Measurements from ENCODE around the gene TMEM209. TPM values are rescaled to one million over a fixed set of nuclear protein-coding genes. Genes with fewer than 3 reads are reported as not detected.
"Not testable (repeated sequence)": the region's sequence is repeated elsewhere in the genome, so short reads cannot be mapped to it uniquely, and the experiment has no call there.

Gene TMEM209
- total RNA-seq (2014; rRNA removed; shearing (Covaris generic)): 79.1 and 86.0 TPM in 2 replicates
- 27.7 and 30.4 TPM in 2 replicates for polyA plus RNA-seq (2014; cell fraction: nucleus; rRNA removed)

GRCh38 chr7:130205084-130205947 lies at the start of gene TMEM209:
TMEM209 (minus strand) TSS chr7:130205406; CDS start chr7:130205375, 31 bp downstream.
- peak; percentile 98 for DNase-seq (ENCODE audit: extremely low read depth, low read depth)

DNA sequence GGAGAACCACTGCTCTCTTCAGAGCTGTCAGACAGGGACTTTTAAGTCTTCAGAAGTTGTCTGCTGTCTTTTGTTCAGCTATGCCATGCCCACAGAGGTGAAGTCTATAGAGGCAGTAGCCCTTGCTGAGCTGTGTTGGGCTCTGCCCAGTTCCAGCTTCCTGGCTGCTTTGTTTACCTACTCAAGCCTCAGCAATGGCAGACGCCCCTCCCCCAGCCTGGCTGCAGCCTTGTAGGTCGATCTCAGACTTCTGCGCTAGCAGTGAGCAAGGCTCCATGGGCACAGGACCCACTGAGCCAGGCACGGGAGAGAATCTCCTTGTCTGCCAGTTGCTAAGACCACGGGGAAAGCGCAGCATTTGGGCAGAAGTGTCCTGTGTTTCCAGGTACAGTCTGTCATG lies 49.3 kb upstream of the TMEM209 start:
- DNase-seq (ENCODE audit: extremely low read depth, low read depth): no peak

DNA sequence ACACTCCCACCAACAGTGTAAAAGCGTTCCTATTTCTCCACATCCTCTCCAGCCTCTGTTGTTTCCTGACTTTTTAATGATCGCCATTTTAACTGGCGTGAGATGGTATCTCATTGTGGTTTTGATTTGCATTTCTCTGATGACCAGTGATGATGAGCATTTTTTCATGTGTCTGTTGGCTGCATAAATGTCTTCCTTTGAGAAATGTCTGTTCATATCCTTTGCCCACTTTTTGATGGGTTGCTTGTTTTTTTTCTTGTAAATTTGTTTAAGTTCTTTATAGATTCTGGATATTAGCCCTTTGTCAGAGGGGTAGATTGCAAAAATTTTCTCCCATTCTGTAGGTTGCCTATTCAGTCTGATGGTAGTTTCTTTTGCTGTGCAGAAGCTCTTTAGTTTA lies 44.4 kb upstream of the TMEM209 start:
- DNase-seq (ENCODE audit: extremely low read depth, low read depth): not testable (repeated sequence)

GRCh38 chr7:130248842-130249241 lies 43.6 kb upstream of the TMEM209 start:
- DNase-seq (ENCODE audit: extremely low read depth, low read depth): not testable (repeated sequence)

DNA sequence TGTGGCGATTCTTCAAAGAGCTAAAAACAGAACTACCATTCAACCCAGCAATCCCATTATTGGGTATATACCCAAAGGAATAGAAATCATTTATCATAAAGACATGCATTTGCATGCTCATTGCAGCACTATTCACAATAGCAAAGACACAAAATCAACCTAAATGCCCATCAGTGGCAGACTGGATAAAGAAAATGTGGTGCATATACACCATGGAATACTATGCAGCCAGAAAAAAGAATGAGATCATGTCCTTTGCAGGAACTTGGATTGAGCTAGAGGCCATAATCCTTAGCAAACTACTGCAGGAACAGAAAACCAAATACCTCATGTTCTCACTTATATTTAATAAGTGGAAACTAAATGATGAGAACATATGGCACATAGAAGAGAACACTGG lies 41.3 kb upstream of the TMEM209 start:
- not testable (repeated sequence) for DNase-seq (ENCODE audit: extremely low read depth, low read depth)

GRCh38 chr7:130243486-130243885 lies 38.3 kb upstream of the TMEM209 start:
- not testable (repeated sequence) for DNase-seq (ENCODE audit: extremely low read depth, low read depth)

GRCh38 chr7:130242198-130243014 lies 37.2 kb upstream of the TMEM209 start:
- peak; percentile 39 for DNase-seq (ENCODE audit: extremely low read depth, low read depth)

DNA sequence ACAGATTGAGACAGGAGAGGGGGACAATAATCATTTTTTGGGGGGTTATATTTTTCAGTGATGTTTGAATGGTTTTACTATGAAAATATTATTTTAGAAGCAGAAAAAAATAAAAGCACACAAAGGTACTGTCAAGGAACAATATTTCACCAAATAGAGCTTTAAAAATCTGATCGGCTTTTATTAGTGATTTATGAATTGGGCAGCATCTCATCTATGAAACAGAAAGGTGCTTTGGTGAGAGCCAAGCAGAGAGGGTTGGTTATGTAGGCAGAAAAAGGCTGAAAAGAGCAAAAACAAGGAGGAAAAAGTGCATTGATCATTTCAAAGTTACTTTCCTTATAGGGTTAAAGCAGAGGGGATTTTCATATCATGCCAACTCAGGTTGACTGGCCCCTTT lies 35.0 kb upstream of the TMEM209 start:
- DNase-seq (ENCODE audit: extremely low read depth, low read depth): no peak

- not testable (repeated sequence) for DNase-seq (ENCODE audit: extremely low read depth, low read depth)
These were observed 31.2 kb upstream of the TMEM209 start for GRCh38 chr7:130236361-130236760.

DNA sequence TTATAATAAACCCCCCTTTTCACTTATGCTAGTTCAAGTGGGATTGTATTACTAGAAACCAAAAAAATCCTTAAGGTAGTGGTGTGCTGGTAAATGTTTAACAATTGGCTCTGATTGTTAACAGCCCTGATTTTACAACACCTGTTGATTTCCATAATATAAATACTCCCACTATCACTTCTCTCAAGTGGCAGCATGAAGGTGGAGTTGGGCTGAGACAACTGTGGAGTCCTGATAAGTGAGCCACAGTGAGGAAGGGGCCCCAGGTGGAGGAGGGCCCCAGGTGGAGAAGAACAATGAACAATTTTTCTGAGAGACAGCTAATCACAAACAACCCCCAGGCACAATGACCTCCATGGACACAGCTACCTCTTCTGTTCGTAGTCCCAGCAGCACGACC lies 28.9 kb upstream of the TMEM209 start:
- no peak for DNase-seq (ENCODE audit: extremely low read depth, low read depth)

GRCh38 chr7:130232209-130232608 lies 27.0 kb upstream of the TMEM209 start:
- no peak for DNase-seq (ENCODE audit: extremely low read depth, low read depth)

DNA sequence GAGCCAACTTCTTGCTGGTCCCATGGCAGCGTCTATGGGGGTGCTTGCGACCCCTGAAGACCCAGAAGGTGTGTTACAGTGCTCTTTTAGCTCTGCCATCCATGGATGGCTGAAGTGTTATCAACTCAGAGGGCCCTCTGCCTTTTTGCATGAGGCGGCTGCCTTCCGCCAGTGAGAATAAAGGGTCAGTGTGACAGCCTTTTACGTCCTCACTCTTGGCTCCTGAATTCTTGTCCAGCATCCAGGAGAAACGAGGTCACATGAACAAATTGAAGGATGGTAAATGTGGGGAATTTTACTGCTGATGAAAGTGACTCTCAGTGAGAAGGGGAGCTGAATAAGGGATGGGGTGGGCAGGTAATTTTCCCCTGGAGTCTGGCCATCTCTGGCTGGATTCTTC lies 26.6 kb upstream of the TMEM209 start:
- no peak for DNase-seq (ENCODE audit: extremely low read depth, low read depth)

DNA sequence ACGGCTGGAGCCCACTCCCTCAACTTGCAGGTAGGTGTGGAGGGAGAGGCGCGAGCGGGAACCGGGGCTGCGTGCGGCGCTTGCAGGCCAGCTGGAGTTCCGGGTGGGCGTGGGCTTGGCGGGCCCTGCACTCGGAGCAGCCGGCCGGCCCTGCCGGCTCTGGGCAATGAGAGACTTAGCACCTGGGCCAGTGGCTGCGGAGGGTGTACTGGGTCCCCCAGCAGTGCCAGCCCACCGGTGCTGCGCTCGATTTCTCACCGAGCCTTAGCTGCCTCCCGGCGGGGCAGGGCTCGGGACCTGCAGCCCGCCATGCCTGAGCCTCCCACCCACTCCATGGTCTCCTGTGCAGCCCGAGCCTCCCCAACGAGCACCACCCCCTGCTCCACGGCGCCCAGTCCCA lies 24.8 kb upstream of the TMEM209 start:
- not testable (repeated sequence) for DNase-seq (ENCODE audit: extremely low read depth, low read depth)

GRCh38 chr7:130228840-130229502 lies 23.8 kb upstream of the TMEM209 start:
- DNase-seq (ENCODE audit: extremely low read depth, low read depth): no peak

DNA sequence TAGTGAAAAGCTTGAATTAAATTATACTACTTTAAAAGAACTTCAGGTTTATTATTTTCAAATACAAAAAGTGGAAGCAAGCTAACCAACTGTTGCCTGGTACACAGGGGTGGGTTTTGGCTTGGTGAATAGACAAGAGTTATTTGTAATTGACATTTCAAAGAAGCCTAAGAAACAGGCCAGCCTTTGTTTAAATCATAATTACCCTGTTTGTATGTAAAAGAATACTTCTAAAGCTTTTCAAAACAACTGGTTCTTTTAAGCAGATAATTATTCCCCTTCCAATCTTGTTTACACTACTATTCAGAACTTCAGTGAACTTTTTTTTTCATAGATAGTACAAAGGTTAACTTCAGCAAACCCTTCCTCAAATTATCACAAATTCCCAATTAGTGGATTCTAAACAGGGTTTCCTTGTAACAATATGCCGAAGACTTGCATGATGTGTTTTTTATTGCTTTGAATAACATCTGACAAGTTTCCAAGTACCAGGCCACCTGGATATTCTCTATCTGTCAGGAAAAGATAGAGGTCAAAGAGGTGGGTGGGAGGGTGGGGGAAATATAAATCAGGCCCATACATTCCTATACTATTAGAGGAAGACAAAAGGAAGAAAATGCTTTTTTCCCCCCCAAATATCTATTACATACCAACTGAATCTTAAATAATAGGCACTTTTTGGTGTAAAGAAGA lies 22.8 kb upstream of the TMEM209 start:
- DNase-seq (ENCODE audit: extremely low read depth, low read depth): no peak

DNA sequence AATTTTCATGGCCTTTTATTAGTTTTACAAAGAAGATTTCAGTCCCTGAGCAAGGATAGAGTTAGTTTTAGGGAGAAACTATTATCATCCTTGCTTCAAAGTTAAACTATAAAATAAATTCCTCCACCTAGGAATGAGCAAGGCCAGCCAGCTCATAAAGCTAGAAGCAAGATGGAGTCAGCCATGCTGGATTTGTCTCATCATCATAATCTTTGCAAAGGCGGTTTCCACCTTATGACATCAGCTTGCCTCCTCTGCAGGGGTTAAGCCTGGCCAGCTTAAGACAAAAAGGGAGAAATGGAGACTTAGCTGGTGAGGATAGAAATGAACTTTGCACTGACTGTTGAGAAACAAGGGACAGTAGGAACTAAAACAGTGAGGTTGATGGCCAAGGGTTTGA lies 21.1 kb upstream of the TMEM209 start:
- DNase-seq (ENCODE audit: extremely low read depth, low read depth): no peak

DNA sequence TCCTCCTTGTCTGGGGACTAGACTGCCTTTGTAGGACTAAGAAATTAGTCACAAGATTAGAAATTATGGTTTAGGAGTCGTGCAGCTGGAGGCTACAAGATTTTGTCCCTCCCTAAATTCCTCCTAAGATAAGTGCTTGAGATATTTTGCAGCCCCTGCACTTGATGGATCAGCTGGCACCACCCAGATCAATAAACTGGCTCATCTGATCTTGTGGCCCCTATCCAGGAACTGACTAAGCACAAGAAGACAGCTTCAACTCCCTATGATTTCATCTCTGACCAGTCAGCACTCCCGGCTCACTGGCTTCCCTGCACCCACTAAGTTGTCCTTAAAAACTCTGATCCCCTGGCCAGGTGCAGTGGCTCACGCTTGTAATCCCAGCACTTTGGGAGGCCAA lies 19.7 kb upstream of the TMEM209 start:
- not testable (repeated sequence) for DNase-seq (ENCODE audit: extremely low read depth, low read depth)

GRCh38 chr7:130224210-130224609 lies 19.0 kb upstream of the TMEM209 start:
- no peak for DNase-seq (ENCODE audit: extremely low read depth, low read depth)

- DNase-seq (ENCODE audit: extremely low read depth, low read depth): no peak
These were observed 18.4 kb upstream of the TMEM209 start for GRCh38 chr7:130223646-130224045.

DNA sequence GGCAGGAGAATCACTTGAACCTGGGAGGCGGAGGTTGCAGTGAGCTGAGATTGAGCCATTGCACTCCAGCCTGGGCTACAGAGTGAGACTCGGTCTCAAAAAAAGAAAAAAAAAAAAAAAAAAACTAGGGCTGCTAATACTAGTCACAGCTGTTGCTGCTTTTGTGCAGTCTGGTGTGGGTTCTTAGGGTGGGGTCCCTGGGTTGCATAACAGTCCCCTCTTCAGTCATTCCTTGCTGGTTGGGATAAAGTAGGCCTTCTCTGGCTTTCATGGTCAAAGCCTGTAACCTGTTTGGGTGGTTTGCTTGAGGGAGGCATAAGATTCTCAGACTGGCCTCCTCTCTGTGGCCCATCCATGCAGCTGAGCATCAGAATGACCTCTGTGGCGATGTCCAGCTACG lies 16.5 kb upstream of the TMEM209 start:
- no peak for DNase-seq (ENCODE audit: extremely low read depth, low read depth)

All from NCI-H460 (cell line).